ENCODE data around the gene FBXL22.

Gene FBXL22

GRCh38 chr15:63597038-63597790 is at the start of gene FBXL22:
TSS of gene FBXL22 (plus strand) at chr15:63597387. CDS start at chr15:63597393, 6 bp downstream.
- DNase-seq (ENCODE audit: low read depth) = no peak

GRCh38 chr15:63551400-63551799 is 45.8 kb upstream of the FBXL22 start:
- no peak for DNase-seq (ENCODE audit: low read depth)

GRCh38 chr15:63553388-63553791 is 43.8 kb upstream of the FBXL22 start:
- DNase-seq (ENCODE audit: low read depth) = no peak

GRCh38 chr15:63554337-63554927 is 42.8 kb upstream of the FBXL22 start:
- no peak for DNase-seq (ENCODE audit: low read depth)

- no peak for DNase-seq (ENCODE audit: low read depth)
These were observed 41.7 kb upstream of the FBXL22 start for GRCh38 chr15:63555507-63555906.

GRCh38 chr15:63556246-63556645 is 40.9 kb upstream of the FBXL22 start:
- no peak for DNase-seq (ENCODE audit: low read depth)

GRCh38 chr15:63556736-63557135 is 40.5 kb upstream of the FBXL22 start:
- DNase-seq (ENCODE audit: low read depth) = no peak

GRCh38 chr15:63559753-63560152 is 37.4 kb upstream of the FBXL22 start:
- DNase-seq (ENCODE audit: low read depth) = no peak

GRCh38 chr15:63560741-63561448 is 36.3 kb upstream of the FBXL22 start:
- DNase-seq (ENCODE audit: low read depth) = no peak

GRCh38 chr15:63564093-63564492 is 33.1 kb upstream of the FBXL22 start:
- no peak for DNase-seq (ENCODE audit: low read depth)

- DNase-seq (ENCODE audit: low read depth) = no peak
These were observed 31.5 kb upstream of the FBXL22 start for GRCh38 chr15:63565536-63566186.

GRCh38 chr15:63572749-63573464 is 24.3 kb upstream of the FBXL22 start:
- no peak for DNase-seq (ENCODE audit: low read depth)

GRCh38 chr15:63573533-63573932 is 23.7 kb upstream of the FBXL22 start:
- DNase-seq (ENCODE audit: low read depth) = no peak

GRCh38 chr15:63575312-63575711 is 21.9 kb upstream of the FBXL22 start:
- DNase-seq (ENCODE audit: low read depth) = no peak

- DNase-seq (ENCODE audit: low read depth) = no peak
These were observed 20.7 kb upstream of the FBXL22 start for GRCh38 chr15:63576441-63576840.

- no peak for DNase-seq (ENCODE audit: low read depth)
These were observed 15.0 kb upstream of the FBXL22 start for GRCh38 chr15:63582179-63582578.

- DNase-seq (ENCODE audit: low read depth) = no peak
These were observed 14.3 kb upstream of the FBXL22 start for GRCh38 chr15:63582718-63583426.

- no peak for DNase-seq (ENCODE audit: low read depth)
These were observed 10.4 kb upstream of the FBXL22 start for GRCh38 chr15:63586790-63587189.

GRCh38 chr15:63587527-63587926 is 9.7 kb upstream of the FBXL22 start:
- no peak for DNase-seq (ENCODE audit: low read depth)

GRCh38 chr15:63588826-63589225 is 8.4 kb upstream of the FBXL22 start:
- no peak for DNase-seq (ENCODE audit: low read depth)
